NCI-H2227 treated with DMSO at 0.1 percent for 48 hours (cell line): ENCODE results near the gene SLC13A4.
"Not testable (repeated sequence)": the region's sequence is repeated elsewhere in the genome, so short reads cannot be mapped to it uniquely, and the experiment has no call there.

Experiments used
- DNase-seq: peaks from one replicate; lab custom pipeline; 2025; lab: John Stamatoyannopoulos, UW

The SLC13A4 gene

GRCh38 chr7:135728136-135728669 lies at the start of gene SLC13A4:
Gene SLC13A4 (minus strand): TSS chr7:135728186. CDS start chr7:135727496, 690 bp downstream.
- no peak for DNase-seq

- DNase-seq = not testable (repeated sequence)
Observed at GRCh38 chr7:135775915-135776314, 47.9 kb upstream of the SLC13A4 start.

GRCh38 chr7:135775230-135775629 lies 47.2 kb upstream of the SLC13A4 start:
- no peak for DNase-seq

GRCh38 chr7:135774284-135774683 lies 46.3 kb upstream of the SLC13A4 start:
- DNase-seq = no peak

GRCh38 chr7:135773464-135773863 lies 45.5 kb upstream of the SLC13A4 start:
- no peak for DNase-seq

GRCh38 chr7:135772639-135773222 lies 44.7 kb upstream of the SLC13A4 start:
- DNase-seq = no peak

- DNase-seq = no peak
Observed at GRCh38 chr7:135771961-135772638, 44.1 kb upstream of the SLC13A4 start.

- no peak for DNase-seq
Observed at GRCh38 chr7:135771051-135771450, 43.1 kb upstream of the SLC13A4 start.

- no peak for DNase-seq
Observed at GRCh38 chr7:135770139-135770710, 42.2 kb upstream of the SLC13A4 start.

GRCh38 chr7:135769005-135769802 lies 41.2 kb upstream of the SLC13A4 start:
- no peak for DNase-seq

- DNase-seq = no peak
Observed at GRCh38 chr7:135768467-135768866, 40.5 kb upstream of the SLC13A4 start.

GRCh38 chr7:135768064-135768463 lies 40.1 kb upstream of the SLC13A4 start:
- no peak for DNase-seq

- DNase-seq = no peak
Observed at GRCh38 chr7:135763261-135763660, 35.3 kb upstream of the SLC13A4 start.

GRCh38 chr7:135761751-135762488 lies 33.9 kb upstream of the SLC13A4 start:
- DNase-seq = no peak

GRCh38 chr7:135759532-135759931 lies 31.5 kb upstream of the SLC13A4 start:
- DNase-seq = no peak

- no peak for DNase-seq
Observed at GRCh38 chr7:135758531-135758932, 30.5 kb upstream of the SLC13A4 start.

- DNase-seq = no peak
Observed at GRCh38 chr7:135757719-135758411, 29.9 kb upstream of the SLC13A4 start.

GRCh38 chr7:135756191-135756590 lies 28.2 kb upstream of the SLC13A4 start:
- DNase-seq = no peak

- DNase-seq = no peak
Observed at GRCh38 chr7:135755351-135755753, 27.4 kb upstream of the SLC13A4 start.

GRCh38 chr7:135753616-135754413 lies 25.8 kb upstream of the SLC13A4 start:
- DNase-seq = no peak
